Measurements from ENCODE around the gene PLEKHA4. TPM values are rescaled to one million over a fixed set of nuclear protein-coding genes. Genes with fewer than 3 reads are reported as not detected.

The PLEKHA4 gene
- total and polyA plus RNA-seq, 9 of the 15 experiments (the other 6 are each of a cell fraction or from before 2014, with no cell fraction given) = 0.07 to 30.8 (median 11.4) TPM

DNA sequence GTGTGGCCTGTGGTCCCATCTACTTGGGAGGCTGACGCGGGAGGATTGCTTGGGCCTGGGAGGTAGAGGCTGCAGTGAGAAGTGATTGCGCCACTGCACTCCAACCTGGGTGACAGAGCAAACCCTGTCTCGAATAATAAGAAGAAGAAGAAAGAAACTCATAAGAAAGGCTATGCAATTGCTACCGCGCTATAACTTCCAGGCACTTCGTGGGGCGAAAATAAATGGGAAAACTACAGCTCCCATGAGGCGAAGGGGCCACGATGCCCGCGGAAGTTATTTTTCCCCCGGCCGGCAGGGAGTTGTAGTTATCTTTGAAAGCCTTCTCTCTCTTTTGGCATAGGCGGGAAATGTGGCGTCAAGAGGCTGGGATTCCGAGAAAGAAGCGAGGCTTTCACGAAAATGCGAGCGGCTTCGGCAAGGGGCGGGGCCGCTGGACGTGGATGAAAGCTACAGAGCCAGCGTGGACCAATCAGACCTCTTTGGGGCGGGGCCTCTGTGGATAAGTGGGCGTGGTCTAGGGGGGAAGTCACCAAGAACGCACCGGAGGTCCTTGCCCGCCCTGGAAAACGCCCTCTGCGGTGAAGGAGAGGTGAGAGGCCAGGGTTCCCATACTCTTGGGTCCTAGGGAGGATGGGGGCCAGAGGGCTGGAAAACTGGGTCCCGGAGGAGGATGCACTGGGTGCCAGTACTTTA lies 31.5 kb upstream of the PLEKHA4 start, which contains the start of gene NUCB1 (continued):
- TF ChIP-seq SPI1 (IDR thresholded peaks at IDR 0.05; ENCODE audit: borderline replicate concordance, low read depth, low read length) (peak; percentile 92), TEAD4 (IDR thresholded peaks at IDR 0.05; ENCODE audit: low read length) (peak; percentile 70), TEAD4 (CRISPR knock-in tag; IDR thresholded peaks at IDR 0.05; ENCODE audit: borderline replicate concordance) (no peak), BCL6 (CRISPR knock-in tag; IDR thresholded peaks at IDR 0.05) (no peak), MTA2 (IDR thresholded peaks at IDR 0.05; ENCODE audit: low read depth) (0 out of 2 replicates have a peak, but pooled peaks have one; percentile 7), ZNF274 (IDR thresholded peaks at IDR 0.05; ENCODE audit: borderline replicate concordance, low read depth, low read length) (no peak), ZNF766 (CRISPR knock-in tag; conservative IDR thresholded peaks at IDR 0.05) (peak; percentile 83; the same call in 1 of the 2 replicates), ZBTB40 (IDR thresholded peaks at IDR 0.05) (peak; percentile 91), ZBTB40 (CRISPR knock-in tag; IDR thresholded peaks at IDR 0.05) (no peak), KDM4B (IDR thresholded peaks at IDR 0.05; ENCODE audit: borderline replicate concordance in 2 of 2, low read depth in 1 of 2) (0 out of 4 replicates have a peak, but pooled peaks of 1 of the 2 experiments have one; percentile 39), TRIM24 (IDR thresholded peaks at IDR 0.05) (0 out of 4 replicates have a peak, but pooled peaks of 1 of the 2 experiments have one; percentile 1), FOXM1 (IDR thresholded peaks at IDR 0.05; ENCODE audit: low read depth) (peak; percentile 30; the same call in 1 of the 2 replicates), FOXM1 (CRISPR knock-in tag; IDR thresholded peaks at IDR 0.05; ENCODE audit: low read depth) (no peak)
- TF ChIP-seq, protein P1, sequence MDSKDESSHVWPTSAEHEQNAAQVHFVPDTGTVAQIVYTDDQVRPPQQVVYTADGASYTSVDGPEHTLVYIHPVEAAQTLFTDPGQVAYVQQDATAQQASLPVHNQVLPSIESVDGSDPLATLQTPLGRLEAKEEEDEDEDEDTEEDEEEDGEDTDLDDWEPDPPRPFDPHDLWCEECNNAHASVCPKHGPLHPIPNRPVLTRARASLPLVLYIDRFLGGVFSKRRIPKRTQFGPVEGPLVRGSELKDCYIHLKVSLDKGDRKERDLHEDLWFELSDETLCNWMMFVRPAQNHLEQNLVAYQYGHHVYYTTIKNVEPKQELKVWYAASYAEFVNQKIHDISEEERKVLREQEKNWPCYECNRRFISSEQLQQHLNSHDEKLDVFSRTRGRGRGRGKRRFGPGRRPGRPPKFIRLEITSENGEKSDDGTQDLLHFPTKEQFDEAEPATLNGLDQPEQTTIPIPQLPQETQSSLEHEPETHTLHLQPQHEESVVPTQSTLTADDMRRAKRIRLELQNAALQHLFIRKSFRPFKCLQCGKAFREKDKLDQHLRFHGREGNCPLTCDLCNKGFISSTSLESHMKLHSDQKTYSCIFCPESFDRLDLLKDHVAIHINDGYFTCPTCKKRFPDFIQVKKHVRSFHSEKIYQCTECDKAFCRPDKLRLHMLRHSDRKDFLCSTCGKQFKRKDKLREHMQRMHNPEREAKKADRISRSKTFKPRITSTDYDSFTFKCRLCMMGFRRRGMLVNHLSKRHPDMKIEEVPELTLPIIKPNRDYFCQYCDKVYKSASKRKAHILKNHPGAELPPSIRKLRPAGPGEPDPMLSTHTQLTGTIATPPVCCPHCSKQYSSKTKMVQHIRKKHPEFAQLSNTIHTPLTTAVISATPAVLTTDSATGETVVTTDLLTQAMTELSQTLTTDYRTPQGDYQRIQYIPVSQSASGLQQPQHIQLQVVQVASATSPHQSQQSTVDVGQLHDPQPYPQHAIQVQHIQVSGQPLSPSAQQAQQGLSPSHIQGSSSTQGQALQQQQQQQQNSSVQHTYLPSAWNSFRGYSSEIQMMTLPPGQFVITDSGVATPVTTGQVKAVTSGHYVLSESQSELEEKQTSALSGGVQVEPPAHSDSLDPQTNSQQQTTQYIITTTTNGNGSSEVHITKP (IDR thresholded peaks at IDR 0.05; ENCODE audit: partially characterized antibody) = peak; percentile 60
